HCT116 (cell line): ENCODE results near the gene DRAP1. TPM values are rescaled to one million over a fixed set of nuclear protein-coding genes. Genes with fewer than 3 reads are reported as not detected.

Source experiments
- ATAC-seq: fragments of 200-7000 bp; cut with Tn5 transposase; 2 replicates; pipeline ENCODE4 v1.9.1; 2020; ENCODE audit warnings: mild to moderate bottlenecking, moderate library complexity
- BruUV-seq: library from RNA; stranded (reverse); fragments of 400-500 nt; replicated peaks from 2 replicates; lab custom pipeline; 2021; lab: Mats Ljungman, UMichigan
- CTCF ChIA-PET: fragments of 300-600 bp; sonication (Branson Sonifier 250); formaldehyde crosslinking; loops from one replicate; lab custom pipeline; 2021; ENCODE audit warnings: antibody characterized with exemption; lab: Charles Lee
- POLR2A ChIA-PET: fragments of 300-600, 350-600 bp; sonication (Branson Sonifier 250); formaldehyde crosslinking; loops from one replicate; lab custom pipeline; 2021; ENCODE audit warnings: antibody characterized with exemption; lab: Charles Lee
- RAD21 ChIA-PET, 2 experiments: fragments of 300-600 bp; sonication (Branson Sonifier 250); formaldehyde crosslinking; loops; one replicate each; lab custom pipeline; 2023; ENCODE audit warnings: low total read pairs in 2 of 2; ENCODE audit not compliant: uncharacterized antibody in 2 of 2, unreplicated experiment in 2 of 2, low non-redundant PET in 1 of 2; lab: Charles Lee
- DNase-seq: peaks from one replicate; pipeline ENCODE4 v3.0.0-alpha.2; 2010; ENCODE audit warnings: low read depth, low spot score
- H2AFZ ChIP-seq: fragments of 200-600 bp; shearing (Covaris generic), sonication (generic); 2 replicates; pipeline ENCODE4 v1.6.1; 2017; ENCODE audit warnings: low read depth, mixed run types, mixed read lengths, antibody characterized with exemption, low read length; ENCODE audit not compliant: poor library complexity, severe bottlenecking
- H3K27ac ChIP-seq: 2 replicates; pipeline ENCODE4 v1.5.1; 2012; ENCODE audit warnings: low read depth, low read length
- H3K27me3 ChIP-seq: fragments of 200-600 bp; sonication (generic); 2 replicates; pipeline ENCODE4 v1.6.1; 2016; ENCODE audit warnings: mixed run types, low read length, mixed read lengths; ENCODE audit not compliant: insufficient read depth
- H3K36me3 ChIP-seq, 2 experiments: fragments of 200-500 bp in 1 of 2; fragments of 200-600 bp in 1 of 2; sonication (Bioruptor generic) in 1 of 2; sonication (generic) in 1 of 2; 2 replicates each; pipeline versions ENCODE4 v1.5.1 to v1.6.1; 2014 to 2016; ENCODE audit warnings: low read length in 2 of 2, inconsistent platforms in 1 of 2, mixed read lengths in 1 of 2, mixed run types in 1 of 2; ENCODE audit not compliant: insufficient read depth in 2 of 2, control insufficient read depth in 1 of 2
- H3K4me1 ChIP-seq, 2 experiments: fragments of 200-600 bp in 1 of 2; sonication (generic) in 1 of 2; 2 replicates each; pipeline versions ENCODE4 v1.5.1 to v1.6.1; 2012 to 2017; ENCODE audit warnings: low read length in 2 of 2, inconsistent platforms in 1 of 2, mild to moderate bottlenecking in 1 of 2, mixed read lengths in 1 of 2, mixed run types in 1 of 2, moderate library complexity in 1 of 2; ENCODE audit not compliant: insufficient read depth in 2 of 2, control insufficient read depth in 1 of 2
- H3K4me2 ChIP-seq: fragments of 200-600 bp; sonication (generic); 2 replicates; pipeline ENCODE4 v1.6.1; 2017; ENCODE audit warnings: mixed run types, low read length, mixed read lengths
- H3K4me3 ChIP-seq, 2 experiments: fragments of 200-600 bp in 1 of 2; sonication (generic) in 1 of 2; replicated peaks in 1 of 2; 2 replicates each; pipeline ENCODE4 v1.5.1; 2011 to 2016; ENCODE audit warnings: low read length in 2 of 2, control low read depth in 1 of 2, low read depth in 1 of 2, mild to moderate bottlenecking in 1 of 2, mixed read lengths in 1 of 2, mixed run types in 1 of 2
- H3K79me2 ChIP-seq: fragments of 200-600 bp; sonication (generic); 2 replicates; pipeline ENCODE4 v1.6.1; 2017; ENCODE audit warnings: mild to moderate bottlenecking, mixed run types, low read length, moderate library complexity, mixed read lengths; ENCODE audit not compliant: insufficient read depth
- H3K9ac ChIP-seq: fragments of 200-600 bp; sonication (generic); 2 replicates; pipeline ENCODE4 v1.6.1; 2016; ENCODE audit warnings: low read length, mixed read lengths
- H3K9me2 ChIP-seq: fragments of 200-600 bp; sonication (generic), shearing (Covaris generic); 2 replicates; pipeline ENCODE4 v1.6.1; 2017; ENCODE audit warnings: mixed run types, mild to moderate bottlenecking, moderate library complexity; ENCODE audit not compliant: insufficient read depth
- H3K9me3 ChIP-seq, 2 experiments: fragments of 200-500 bp in 1 of 2; fragments of 200-600 bp in 1 of 2; sonication (Bioruptor generic) in 1 of 2; sonication (generic) in 1 of 2; 2 replicates each; pipeline ENCODE4 v1.6.1; 2014 to 2017; ENCODE audit warnings: low read length in 2 of 2, mixed read lengths in 2 of 2, inconsistent platforms in 1 of 2, low read depth in 1 of 2, mild to moderate bottlenecking in 1 of 2, mixed run types in 1 of 2, moderate library complexity in 1 of 2; ENCODE audit not compliant: control insufficient read depth in 1 of 2, insufficient read depth in 1 of 2
- H4K20me1 ChIP-seq: fragments of 200-600 bp; sonication (generic), shearing (Covaris generic); 2 replicates; pipeline ENCODE4 v1.6.1; 2017; ENCODE audit warnings: mixed run types, mild to moderate bottlenecking, moderate library complexity; ENCODE audit not compliant: insufficient read depth
- CBX3 ChIP-seq: IDR thresholded peaks from 2 replicates; pipeline ENCODE4 v1.6.1; 2012; ENCODE audit warnings: low read depth
- EGR1 ChIP-seq: IDR thresholded peaks from 2 replicates; pipeline ENCODE4 v1.6.1; 2012; ENCODE audit warnings: low read depth
- ELF1 ChIP-seq: IDR thresholded peaks from 2 replicates; pipeline ENCODE4 v1.6.1; 2012; ENCODE audit warnings: low read depth, borderline replicate concordance
- EZH2 ChIP-seq: fragments of 200-600 bp; sonication (generic); IDR thresholded peaks from 2 replicates; pipeline ENCODE4 v1.6.1; 2017; ENCODE audit warnings: antibody characterized with exemption, mixed run types
- EZH2phosphoT487 ChIP-seq: fragments of 200-600 bp; IDR thresholded peaks from 2 replicates; pipeline ENCODE4 v1.6.1; 2018; ENCODE audit warnings: antibody characterized with exemption, borderline replicate concordance
- FOSL1 ChIP-seq: IDR thresholded peaks from 2 replicates; pipeline ENCODE4 v1.6.1; 2012; ENCODE audit warnings: low read depth
- JUND ChIP-seq: IDR thresholded peaks from 2 replicates; pipeline ENCODE4 v1.6.1; 2012
- POLR2A ChIP-seq: IDR thresholded peaks from 2 replicates; pipeline ENCODE4 v1.7.0; 2011; ENCODE audit warnings: borderline replicate concordance; ENCODE audit not compliant: insufficient read depth, insufficient read length; ENCODE audit errors: extremely low read depth
- POLR2AphosphoS5 ChIP-seq: IDR thresholded peaks from 2 replicates; pipeline ENCODE4 v1.6.1; 2011; ENCODE audit warnings: mild to moderate bottlenecking, low read depth, low read length, moderate library complexity
- RAD21 ChIP-seq: IDR thresholded peaks from 2 replicates; pipeline ENCODE4 v1.6.1; 2012; ENCODE audit warnings: low read depth, mild to moderate bottlenecking
- REST ChIP-seq: IDR thresholded peaks from 2 replicates; pipeline ENCODE4 v1.6.1; 2012; ENCODE audit warnings: low read depth
- SIN3A ChIP-seq: IDR thresholded peaks from 2 replicates; pipeline ENCODE4 v1.6.1; 2012; ENCODE audit warnings: low read depth
- SP1 ChIP-seq: IDR thresholded peaks from 2 replicates; pipeline ENCODE4 v1.6.1; 2012; ENCODE audit warnings: low read depth
- SRF ChIP-seq: IDR thresholded peaks from 2 replicates; pipeline ENCODE4 v1.6.1; 2012; ENCODE audit warnings: low read depth
- TCF7L2 ChIP-seq: IDR thresholded peaks from 2 replicates; pipeline ENCODE4 v1.7.0; 2011; ENCODE audit warnings: borderline replicate concordance, inconsistent platforms; ENCODE audit not compliant: insufficient read depth, insufficient read length; ENCODE audit errors: extremely low read depth
- ZFX ChIP-seq: fragments of 450-650 bp; IDR thresholded peaks from 2 replicates; pipeline ENCODE4 v1.6.1; 2017
- intact Hi-C: fragments of 100-400 bp; cut with micrococcal nuclease; formaldehyde crosslinking; loops from 2 replicates; pipeline ENCODE4 v1.10.0; 2022
- total RNA-seq: library from RNA; stranded (reverse); gene quantifications from one replicate; pipeline ENCODE4 v1.2.1, GENCODE V29; 2021; ENCODE audit not compliant: unreplicated experiment
- TF ChIP-seq, protein P1 (sequence below), 3 experiments: fragments of 200-600 bp in 1 of 3; sonication (generic) in 1 of 3; IDR thresholded peaks in 2 of 3; conservative IDR thresholded peaks in 1 of 3; 2 replicates each; pipeline ENCODE4 v1.5.1; 2012 to 2017; ENCODE audit warnings: low read depth in 2 of 3, low read length in 2 of 3, antibody characterized with exemption in 1 of 3, borderline replicate concordance in 1 of 3, control low read depth in 1 of 3, mild to moderate bottlenecking in 1 of 3, mixed read lengths in 1 of 3, mixed run types in 1 of 3, moderate library complexity in 1 of 3; ENCODE audit not compliant: insufficient read depth in 1 of 3

Gene DRAP1
- total RNA-seq, 1 experiment from 2014 or later = 158 TPM

GRCh38 chr11:65921033-65921555 lies 1.9 kb downstream of the DRAP1 start:
- no peak for TF ChIP-seq SIN3A
- TF ChIP-seq REST = no peak
- no peak for TF ChIP-seq ZFX
- no peak for TF ChIP-seq POLR2AphosphoS5
- no peak for TF ChIP-seq FOSL1
- no peak for TF ChIP-seq SP1
- TF ChIP-seq SRF = no peak
- TF ChIP-seq RAD21 = no peak
- TF ChIP-seq, protein P1, sequence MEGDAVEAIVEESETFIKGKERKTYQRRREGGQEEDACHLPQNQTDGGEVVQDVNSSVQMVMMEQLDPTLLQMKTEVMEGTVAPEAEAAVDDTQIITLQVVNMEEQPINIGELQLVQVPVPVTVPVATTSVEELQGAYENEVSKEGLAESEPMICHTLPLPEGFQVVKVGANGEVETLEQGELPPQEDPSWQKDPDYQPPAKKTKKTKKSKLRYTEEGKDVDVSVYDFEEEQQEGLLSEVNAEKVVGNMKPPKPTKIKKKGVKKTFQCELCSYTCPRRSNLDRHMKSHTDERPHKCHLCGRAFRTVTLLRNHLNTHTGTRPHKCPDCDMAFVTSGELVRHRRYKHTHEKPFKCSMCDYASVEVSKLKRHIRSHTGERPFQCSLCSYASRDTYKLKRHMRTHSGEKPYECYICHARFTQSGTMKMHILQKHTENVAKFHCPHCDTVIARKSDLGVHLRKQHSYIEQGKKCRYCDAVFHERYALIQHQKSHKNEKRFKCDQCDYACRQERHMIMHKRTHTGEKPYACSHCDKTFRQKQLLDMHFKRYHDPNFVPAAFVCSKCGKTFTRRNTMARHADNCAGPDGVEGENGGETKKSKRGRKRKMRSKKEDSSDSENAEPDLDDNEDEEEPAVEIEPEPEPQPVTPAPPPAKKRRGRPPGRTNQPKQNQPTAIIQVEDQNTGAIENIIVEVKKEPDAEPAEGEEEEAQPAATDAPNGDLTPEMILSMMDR (IDR thresholded peaks at IDR 0.05 in 2 of 3, conservative IDR thresholded peaks at IDR 0.05 in 1 of 3; ENCODE audit: borderline replicate concordance in 1 of 3, insufficient read depth in 1 of 3, low read depth in 2 of 3, low read length in 2 of 3) = no peak
- no peak for TF ChIP-seq CBX3
- no peak for TF ChIP-seq JUND
- no peak for TF ChIP-seq POLR2A
- no peak for TF ChIP-seq TCF7L2
- no peak for TF ChIP-seq EGR1
- no peak for TF ChIP-seq EZH2
- TF ChIP-seq ELF1 = no peak
- TF ChIP-seq EZH2phosphoT487 = no peak
- H3K79me2 ChIP-seq = peaks cover 44% of the 10 kb centered on the region
- POLR2A ChIA-PET = no interaction called here
- no peak for ATAC-seq
- DNase-seq = no peak
- H3K9ac ChIP-seq = peak overlapping the region; percentile 80
- H3K36me3 ChIP-seq = peaks cover 5 to 27% of the 10 kb centered on the region in 2 experiments; a peak in 3 of 4 replicates
- H3K27me3 ChIP-seq = no peaks in the 10 kb centered on the region
- H3K9me3 ChIP-seq = no peaks in the 10 kb centered on the region
- BruUV-seq = no TSS peak
- no peaks in the 10 kb centered on the region for H4K20me1 ChIP-seq
- peak overlapping the region in 1 of 2 experiments; percentile 94; a peak in 1 of 4 replicates for H3K4me3 ChIP-seq
- H2AFZ ChIP-seq = no peak overlapping the region
- peaks cover 24 to 34% of the 10 kb centered on the region in 2 experiments for H3K4me1 ChIP-seq
- no peaks in the 10 kb centered on the region for H3K9me2 ChIP-seq
- H3K27ac ChIP-seq = no peak overlapping the region; the same call in 1 of the 2 replicates
- intact Hi-C loops = no loop called here
- CTCF ChIA-PET = interaction anchor here (1.2 kb wide), 1 partner anchor 32 kb away, joined by 4 read pairs; the partner anchor contains the start of gene FIBP
- RAD21 ChIA-PET = no interaction called here
- H3K4me2 ChIP-seq = peak overlapping the region; percentile 96
